Left renal cortex interstitium (tissue), 4 donors: ENCODE measurements around the gene TNNT3. TPM values are rescaled to one million over a fixed set of nuclear protein-coding genes. Genes with fewer than 3 reads are reported as not detected.
"Not testable (repeated sequence)": the region's sequence is repeated elsewhere in the genome, so short reads cannot be mapped to it uniquely, and the experiment has no call there.

Source experiments
- DNase-seq, 4 donors: peaks; one replicate each; pipeline ENCODE4 v3.0.0-alpha.2; 2013; ENCODE audit warnings: low read depth in 4 of 4, low spot score in 2 of 4, missing footprints in 1 of 4
- polyA plus RNA-seq, 4 donors: library from polyadenylated mRNA; unstranded; fragments of 120-200 nt; gene quantifications; one replicate each; pipeline ENCODE4 v1.2.1, GENCODE V29; 2013; ENCODE audit not compliant: insufficient read length in 4 of 4

The TNNT3 gene
- polyA plus RNA-seq, 4 donors: 5.0 to 10.8 (median 9.4) TPM

DNA sequence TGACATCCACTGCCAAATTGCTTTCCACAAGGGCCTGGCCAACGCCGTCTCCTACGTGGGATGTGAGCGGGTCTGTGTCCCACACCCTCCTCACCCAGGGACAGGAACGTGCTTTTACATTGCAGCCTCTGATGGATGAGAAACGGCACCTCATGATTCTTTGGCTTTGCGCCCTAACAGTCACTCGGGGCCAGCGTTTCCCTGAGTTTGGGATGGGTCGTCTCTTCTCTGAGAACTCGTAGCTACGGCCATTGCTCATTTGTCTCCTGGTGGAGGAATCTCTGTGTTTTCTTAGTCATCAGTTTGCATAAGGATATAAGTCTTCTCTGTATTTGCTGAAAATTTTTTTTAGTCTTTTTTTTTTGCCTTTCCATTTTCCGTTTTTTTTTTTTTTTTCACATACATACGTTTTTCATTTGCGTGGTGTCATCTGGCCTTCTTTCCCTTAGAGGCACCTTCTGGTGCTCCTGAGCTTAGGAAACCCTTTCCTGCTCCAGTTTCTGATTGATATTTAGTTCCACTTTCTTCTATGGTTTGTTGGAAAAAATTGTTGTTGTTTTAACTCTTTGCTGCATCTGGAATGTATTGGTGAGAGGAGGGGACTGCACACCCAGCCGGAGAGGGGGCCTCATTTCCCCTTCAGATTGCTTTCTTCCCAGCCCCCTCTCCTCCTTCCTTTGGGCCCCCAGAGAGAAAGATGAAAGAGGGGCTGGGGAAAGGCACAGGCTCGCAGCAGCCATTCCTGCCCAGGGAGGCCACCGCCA lies 12.0 kb downstream of the TNNT3 start:
- DNase-seq: no peak

DNA sequence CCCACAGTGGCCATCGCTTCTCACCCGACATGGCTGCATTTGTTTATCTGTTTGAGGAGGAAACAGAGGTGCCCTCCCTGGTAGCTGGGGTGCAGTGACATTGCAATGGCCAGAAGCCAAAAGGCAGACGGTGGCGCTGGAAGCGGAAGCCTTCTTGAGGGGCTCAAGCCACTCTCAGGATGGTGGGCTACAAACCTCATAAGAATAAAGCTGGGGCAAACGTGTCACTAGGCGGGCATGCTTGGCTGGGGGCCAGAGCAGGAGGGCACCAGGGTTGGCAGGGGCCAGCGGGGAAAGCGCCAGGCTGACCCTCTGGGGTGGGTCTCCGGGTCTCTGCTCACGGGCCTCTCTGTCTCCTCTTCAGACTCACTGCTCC lies 12.6 kb downstream of the TNNT3 start:
- DNase-seq: no peak

DNA sequence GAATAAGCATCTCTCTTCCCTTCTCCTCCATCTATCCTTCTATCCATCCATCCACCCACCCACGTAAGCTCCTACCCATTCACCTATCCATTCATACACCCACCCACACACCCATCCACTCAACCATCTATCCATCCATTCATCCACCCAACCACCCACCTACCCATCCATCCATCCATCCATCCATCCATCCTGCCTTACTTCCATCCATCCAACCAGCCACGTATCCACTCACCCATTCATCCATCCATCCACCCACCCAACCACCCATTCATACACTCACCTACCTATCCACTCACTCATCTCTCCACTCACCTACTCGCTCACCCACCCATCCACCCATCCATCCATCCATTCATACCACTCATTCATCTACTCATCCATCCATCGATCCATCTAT lies 13.2 kb downstream of the TNNT3 start:
- DNase-seq: no peak

DNA sequence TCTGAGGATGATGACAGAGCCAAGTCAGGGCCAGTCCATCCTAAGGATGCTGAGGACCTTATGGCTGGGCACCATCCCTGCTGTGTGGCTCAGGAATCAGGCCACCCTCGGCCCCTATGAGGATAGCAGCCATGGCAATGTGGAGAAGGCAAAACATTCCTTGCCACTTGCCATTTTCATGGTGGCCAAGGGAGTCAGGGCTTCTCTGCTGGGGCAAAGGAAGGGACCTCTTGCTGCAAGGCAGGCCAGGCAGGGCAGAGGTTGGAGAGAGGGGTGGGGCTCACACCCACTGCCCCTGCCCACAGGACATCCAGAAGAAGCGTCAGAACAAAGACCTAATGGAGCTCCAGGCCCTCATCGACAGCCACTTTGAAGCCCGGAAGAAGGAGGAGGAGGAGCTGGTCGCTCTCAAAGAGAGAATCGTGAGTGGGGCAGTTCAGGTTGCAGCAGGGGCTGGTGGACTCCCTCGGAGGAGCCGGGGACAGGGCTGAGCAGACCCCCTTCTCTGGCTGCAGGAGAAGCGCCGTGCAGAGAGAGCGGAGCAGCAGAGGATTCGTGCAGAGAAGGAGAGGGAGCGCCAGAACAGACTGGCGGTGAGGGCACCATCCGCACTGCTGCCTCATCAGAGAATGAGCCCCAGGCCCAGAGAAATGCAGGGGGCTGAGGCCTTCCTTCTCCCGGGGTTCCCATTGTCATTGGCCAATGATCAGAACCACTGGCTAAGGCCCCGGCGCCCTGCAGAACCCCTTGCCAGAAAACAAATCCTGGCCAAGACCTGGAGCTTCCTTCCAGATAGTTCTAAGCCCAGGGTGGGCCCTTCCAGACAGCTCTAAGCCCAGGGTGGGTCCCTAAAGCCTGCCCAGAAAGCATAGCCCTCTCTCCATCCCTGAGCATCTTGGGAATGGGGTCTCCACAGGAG lies 14.2 kb downstream of the TNNT3 start:
- DNase-seq: no peak

DNA sequence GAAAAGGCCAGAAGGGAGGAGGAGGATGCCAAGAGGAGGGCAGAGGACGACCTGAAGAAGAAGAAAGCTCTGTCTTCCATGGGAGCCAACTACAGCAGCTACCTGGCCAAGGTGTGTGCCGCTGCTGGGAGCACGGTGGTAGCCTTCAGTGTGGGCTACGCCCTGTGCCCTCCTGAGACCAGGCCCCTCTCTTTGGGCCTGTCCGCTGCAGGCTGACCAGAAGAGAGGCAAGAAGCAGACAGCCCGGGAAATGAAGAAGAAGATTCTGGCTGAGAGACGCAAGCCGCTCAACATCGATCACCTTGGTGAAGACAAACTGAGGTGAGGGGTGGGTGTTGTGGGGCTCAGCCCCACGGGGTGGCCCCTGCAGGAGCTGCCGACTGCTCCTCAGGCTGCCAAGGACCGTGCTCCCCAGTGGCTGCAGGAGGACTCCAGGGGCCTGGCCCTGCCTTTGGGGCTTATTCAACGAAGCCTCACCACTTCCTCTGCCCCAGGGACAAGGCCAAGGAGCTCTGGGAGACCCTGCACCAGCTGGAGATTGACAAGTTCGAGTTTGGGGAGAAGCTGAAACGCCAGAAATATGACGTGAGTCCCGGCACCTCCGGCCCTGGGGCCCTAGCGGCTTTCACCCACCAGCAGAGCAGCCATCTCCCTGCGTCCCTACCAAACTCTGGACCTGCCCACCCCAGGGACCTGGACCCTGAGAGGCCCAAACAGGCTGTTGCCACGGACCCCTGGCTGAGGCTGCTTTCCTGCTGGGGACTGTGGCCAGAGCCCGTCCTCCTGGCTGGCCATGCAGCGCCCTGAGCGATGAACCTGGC lies 15.0 kb downstream of the TNNT3 start:
- DNase-seq: no peak

GRCh38 chr11:1935156-1936071 lies 15.9 kb downstream of the TNNT3 start:
- no peak for DNase-seq

- no peak for DNase-seq
Observed at GRCh38 chr11:1936072-1936780, 16.7 kb downstream of the TNNT3 start.

DNA sequence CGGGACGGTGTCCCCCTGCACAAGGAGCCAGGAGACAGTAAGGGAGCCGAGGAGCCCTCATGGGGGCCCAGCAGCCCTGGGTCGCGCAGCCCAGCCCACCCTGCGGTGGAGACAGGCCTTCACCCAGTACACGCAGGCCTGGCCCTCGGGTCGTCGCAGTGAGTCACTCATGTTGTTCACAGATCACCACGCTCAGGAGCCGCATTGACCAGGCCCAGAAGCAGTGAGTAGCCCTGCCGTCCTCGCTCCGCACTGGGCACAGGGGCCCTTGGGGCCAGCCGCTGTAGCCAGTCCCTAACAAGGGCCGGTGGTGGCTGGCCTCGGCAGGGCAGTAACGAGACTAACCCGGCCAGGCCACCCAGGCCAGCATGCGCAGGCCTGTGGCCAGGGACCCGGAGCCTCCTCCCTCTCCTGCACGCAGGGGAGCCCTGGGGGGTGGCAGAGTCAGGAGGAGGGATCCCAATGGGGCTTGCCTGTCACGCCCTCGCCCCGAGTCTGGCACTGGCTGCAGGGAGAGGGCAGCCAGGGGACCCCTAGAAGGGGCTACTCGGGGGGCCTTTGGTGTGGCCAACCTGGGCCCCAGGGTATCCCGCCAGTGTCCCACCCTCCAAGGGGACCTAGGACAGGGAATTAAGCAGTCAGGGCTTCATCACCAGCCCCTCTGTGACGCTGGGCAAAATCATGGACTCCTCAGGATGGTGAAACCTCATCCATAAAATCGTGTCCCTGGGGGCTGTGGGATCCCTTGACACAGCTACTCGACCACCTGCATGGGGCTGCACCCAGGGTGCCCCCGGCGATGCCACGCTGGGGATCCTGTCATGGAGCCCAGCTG lies 17.5 kb downstream of the TNNT3 start:
- DNase-seq: no peak

GRCh38 chr11:1937616-1938342 lies 18.3 kb downstream of the TNNT3 start:
- no peak for DNase-seq

- DNase-seq: no peak
Observed at GRCh38 chr11:1938343-1939005, 19.0 kb downstream of the TNNT3 start.

DNA sequence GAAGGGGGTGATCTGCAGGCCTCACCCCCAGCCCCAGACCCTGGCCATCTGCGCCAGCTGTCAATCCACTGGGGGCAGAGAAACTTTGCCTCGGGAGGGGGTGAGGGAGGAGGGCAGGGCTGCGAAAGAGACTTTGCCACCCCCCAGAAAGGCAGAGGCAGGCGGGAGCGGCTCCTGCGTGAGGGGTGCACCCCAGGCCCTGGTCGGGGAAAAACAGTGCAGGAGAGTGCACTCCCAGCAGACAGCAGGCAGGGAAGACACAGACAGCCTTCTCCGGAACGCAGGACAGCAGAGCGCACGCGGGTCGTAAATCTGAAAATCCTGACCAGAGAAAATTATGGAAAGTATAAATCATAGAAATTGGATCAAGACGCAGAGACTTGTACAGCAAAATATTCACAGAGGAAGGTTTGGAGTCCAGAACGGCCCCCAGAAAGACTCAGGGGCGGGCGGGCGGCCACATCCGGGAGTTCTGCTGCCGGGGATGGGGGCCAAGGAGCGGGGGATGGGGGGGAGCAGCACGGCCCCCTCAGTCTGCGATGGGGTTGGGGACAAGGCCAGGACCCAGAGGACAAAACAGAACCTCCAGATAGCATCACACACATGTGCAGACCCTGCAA lies 19.6 kb downstream of the TNNT3 start:
- no peak for DNase-seq

GRCh38 chr11:1939788-1940187 lies 20.3 kb downstream of the TNNT3 start:
- not testable (repeated sequence) for DNase-seq

DNA sequence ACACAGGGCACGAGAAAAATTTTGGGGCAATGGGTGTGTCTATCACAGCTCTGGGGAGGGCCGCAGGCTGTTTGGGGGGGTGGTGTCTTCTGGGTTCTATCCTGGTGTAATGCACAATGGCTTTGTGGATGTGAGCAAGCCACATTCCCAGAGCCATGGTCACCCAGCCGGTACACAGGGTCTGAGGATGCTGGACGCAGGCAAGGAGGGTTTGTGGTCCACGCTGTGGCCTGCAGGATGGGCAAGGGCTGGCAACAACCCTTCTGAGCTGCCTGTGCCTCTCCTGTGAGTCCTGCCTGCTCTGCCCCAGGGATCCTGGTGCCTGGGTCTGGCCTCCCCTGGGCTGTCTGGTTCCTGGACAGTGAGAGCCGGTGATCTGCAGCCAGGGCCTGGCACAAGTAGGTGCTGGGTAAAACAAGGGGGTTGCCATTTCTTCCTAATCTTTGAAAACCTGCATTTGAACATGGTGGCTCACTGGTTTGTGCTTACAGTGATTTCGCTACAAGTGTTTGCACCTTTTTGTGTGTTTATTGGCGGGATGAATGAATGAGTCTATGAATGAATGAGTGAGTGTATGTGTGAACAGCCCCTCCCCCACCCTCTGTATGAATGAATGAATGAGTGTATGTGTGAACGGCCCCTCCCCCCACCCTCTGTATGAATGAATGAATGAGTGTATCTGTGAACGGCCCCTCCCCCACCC lies 23.2 kb downstream of the TNNT3 start:
- no peak for DNase-seq

GRCh38 chr11:1943576-1943975 lies 24.1 kb downstream of the TNNT3 start:
- no peak for DNase-seq

GRCh38 chr11:1943977-1944376 lies 24.5 kb downstream of the TNNT3 start:
- no peak for DNase-seq

GRCh38 chr11:1946812-1947484 lies 27.4 kb downstream of the TNNT3 start, which contains the start of gene MRPL23:
Gene MRPL23, plus strand, starts transcription at chr11:1947332. Its CDS starts 31 bp downstream, at chr11:1947363.
- DNase-seq: no peak
